Uterus (tissue), 2 donors: ENCODE results near the gene PIM2.

ENCODE experiments used
- POLR2A ChIP-seq, 2 donors: fragments of 450-650 bp; IDR thresholded peaks; one replicate each; pipeline ENCODE4 v1.6.1; 2016; ENCODE audit warnings: antibody characterized with exemption in 2 of 2, mild to moderate bottlenecking in 1 of 2, moderate library complexity in 1 of 2
- TF ChIP-seq, protein P1 (sequence below), 4 experiments: fragments of 200-600 bp in 2 of 4; fragments of 450-650 bp in 2 of 4; sonication (generic) in 2 of 4; IDR thresholded peaks; one replicate each; pipeline ENCODE4 v1.5.1; 2016 to 2019; ENCODE audit warnings: antibody characterized with exemption in 4 of 4, mild to moderate bottlenecking in 2 of 4, moderate library complexity in 1 of 4

DNA sequence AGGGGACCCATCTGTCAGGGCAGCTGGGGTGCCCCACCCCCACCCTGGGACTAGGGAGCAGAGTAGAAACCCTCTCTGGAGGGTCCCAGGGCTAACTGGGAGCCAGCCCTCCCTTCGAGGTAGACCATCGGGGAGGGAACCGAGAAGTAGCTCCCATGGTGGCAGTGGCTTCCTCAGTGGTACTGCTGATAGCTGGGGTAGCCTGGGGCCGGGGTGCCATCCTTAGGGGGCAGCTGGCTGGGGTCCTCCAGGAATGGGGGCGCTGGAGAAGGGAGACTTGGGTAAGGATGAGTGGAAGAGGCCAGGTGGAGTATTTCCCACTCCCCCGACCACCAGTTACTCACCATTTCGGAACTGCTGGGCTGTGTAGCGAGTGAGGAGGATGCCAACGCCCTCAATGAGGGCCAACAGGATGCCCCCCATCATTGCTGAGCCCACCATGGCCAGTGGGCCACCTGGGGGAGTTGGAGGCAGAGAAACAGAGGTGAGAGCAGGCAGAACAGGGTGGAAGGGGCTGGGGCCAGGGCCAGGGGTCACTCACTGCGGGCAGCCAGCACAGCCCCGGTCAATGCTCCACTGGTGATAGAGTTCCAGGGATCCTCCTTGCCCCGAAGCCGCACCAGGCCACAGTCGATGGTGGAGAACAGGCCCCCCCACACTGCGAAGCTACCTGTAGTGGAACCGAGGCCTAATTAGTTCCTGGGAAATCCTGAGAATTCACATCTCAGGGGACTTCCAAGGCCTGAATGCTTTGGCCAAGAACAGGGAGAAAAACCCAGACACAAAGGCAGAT, 25.1 kb downstream of the PIM2 start:
- TF ChIP-seq, protein P1, sequence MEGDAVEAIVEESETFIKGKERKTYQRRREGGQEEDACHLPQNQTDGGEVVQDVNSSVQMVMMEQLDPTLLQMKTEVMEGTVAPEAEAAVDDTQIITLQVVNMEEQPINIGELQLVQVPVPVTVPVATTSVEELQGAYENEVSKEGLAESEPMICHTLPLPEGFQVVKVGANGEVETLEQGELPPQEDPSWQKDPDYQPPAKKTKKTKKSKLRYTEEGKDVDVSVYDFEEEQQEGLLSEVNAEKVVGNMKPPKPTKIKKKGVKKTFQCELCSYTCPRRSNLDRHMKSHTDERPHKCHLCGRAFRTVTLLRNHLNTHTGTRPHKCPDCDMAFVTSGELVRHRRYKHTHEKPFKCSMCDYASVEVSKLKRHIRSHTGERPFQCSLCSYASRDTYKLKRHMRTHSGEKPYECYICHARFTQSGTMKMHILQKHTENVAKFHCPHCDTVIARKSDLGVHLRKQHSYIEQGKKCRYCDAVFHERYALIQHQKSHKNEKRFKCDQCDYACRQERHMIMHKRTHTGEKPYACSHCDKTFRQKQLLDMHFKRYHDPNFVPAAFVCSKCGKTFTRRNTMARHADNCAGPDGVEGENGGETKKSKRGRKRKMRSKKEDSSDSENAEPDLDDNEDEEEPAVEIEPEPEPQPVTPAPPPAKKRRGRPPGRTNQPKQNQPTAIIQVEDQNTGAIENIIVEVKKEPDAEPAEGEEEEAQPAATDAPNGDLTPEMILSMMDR (IDR thresholded peaks at IDR 0.05) = no peak
- TF ChIP-seq POLR2A (IDR thresholded peaks at IDR 0.05) = no peak
